ENCODE measurements around the gene ESRRG. TPM values are rescaled to one million over a fixed set of nuclear protein-coding genes. Genes with fewer than 3 reads are reported as not detected.

The ESRRG gene
- total RNA-seq, 4 donors from 2014 or later = 1.9 to 6.8 (median 3.2) TPM; not detected in 1

GRCh38 chr1:216621536-216621935 is 101.7 kb downstream of the ESRRG start:
- Histone ChIP-seq H3K4me1 (no peaks in the 10 kb centered on the region), H3K27ac (no peak overlapping the region), H3K27me3 (no peaks in the 10 kb centered on the region), H3K4me3 (no peak overlapping the region), H3K36me3 (no peaks in the 10 kb centered on the region), H3K9me3 (no peaks in the 10 kb centered on the region)
- ATAC-seq = no peak
- TF ChIP-seq, protein P1, sequence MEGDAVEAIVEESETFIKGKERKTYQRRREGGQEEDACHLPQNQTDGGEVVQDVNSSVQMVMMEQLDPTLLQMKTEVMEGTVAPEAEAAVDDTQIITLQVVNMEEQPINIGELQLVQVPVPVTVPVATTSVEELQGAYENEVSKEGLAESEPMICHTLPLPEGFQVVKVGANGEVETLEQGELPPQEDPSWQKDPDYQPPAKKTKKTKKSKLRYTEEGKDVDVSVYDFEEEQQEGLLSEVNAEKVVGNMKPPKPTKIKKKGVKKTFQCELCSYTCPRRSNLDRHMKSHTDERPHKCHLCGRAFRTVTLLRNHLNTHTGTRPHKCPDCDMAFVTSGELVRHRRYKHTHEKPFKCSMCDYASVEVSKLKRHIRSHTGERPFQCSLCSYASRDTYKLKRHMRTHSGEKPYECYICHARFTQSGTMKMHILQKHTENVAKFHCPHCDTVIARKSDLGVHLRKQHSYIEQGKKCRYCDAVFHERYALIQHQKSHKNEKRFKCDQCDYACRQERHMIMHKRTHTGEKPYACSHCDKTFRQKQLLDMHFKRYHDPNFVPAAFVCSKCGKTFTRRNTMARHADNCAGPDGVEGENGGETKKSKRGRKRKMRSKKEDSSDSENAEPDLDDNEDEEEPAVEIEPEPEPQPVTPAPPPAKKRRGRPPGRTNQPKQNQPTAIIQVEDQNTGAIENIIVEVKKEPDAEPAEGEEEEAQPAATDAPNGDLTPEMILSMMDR (IDR thresholded peaks at IDR 0.05) = no peak
- TF ChIP-seq EP300 (IDR thresholded peaks at IDR 0.05) = no peak
- no peak for TF ChIP-seq POLR2A (IDR thresholded peaks at IDR 0.05)
- TF ChIP-seq POLR2AphosphoS5 (IDR thresholded peaks at IDR 0.05) = no peak

DNA sequence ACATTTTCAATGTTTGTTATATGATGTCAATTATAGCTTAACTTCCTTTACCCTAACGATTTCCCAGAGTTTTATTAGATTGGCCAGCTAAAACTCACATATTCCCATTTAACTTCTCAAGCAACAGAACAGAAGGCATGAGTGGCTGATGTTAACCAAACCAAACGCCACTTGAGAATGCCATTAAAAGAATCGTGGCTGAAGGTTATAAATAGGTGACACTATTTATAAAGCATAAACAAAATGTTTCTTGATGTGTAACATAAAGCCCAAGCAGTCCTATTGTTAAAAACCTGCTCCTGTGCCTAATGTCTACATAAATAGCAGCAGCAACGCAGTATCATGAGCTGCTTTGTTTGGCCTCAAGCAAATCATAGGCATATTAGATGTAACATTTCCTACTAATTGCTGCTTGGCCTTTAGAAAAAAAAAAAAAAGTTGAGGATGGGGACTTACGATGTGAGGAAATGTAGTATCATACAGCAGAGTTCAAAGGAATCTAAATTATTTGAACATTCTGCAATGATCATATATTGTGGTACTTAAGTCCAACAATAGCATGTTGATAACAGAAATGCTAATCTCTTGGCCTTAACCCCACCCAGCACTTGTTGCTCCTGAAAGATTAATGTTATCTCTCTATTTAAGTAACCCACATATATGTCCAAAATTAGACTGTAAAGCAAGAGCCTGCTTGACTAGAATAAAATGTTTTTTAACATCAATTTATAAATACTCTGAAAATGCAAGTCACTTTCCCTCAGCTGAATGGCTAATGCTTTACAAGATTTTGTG is 106.0 kb downstream of the ESRRG start:
- no peak for ATAC-seq
- H3K4me1 ChIP-seq = no peaks in the 10 kb centered on the region
- no peaks in the 10 kb centered on the region for H3K9me3 ChIP-seq
- H3K36me3 ChIP-seq = no peaks in the 10 kb centered on the region
- TF ChIP-seq POLR2A (IDR thresholded peaks at IDR 0.05) = no peak
- TF ChIP-seq, protein P1 (IDR thresholded peaks at IDR 0.05) = no peak
- no peak for TF ChIP-seq EP300 (IDR thresholded peaks at IDR 0.05)
- no peak for TF ChIP-seq POLR2AphosphoS5 (IDR thresholded peaks at IDR 0.05)
- H3K27ac ChIP-seq = no peak overlapping the region
- WGBS, 2 donors (ENCODE audit: low coverage in 1 of 2) = 27 to 37% methylated on average over 5 of the region's 5 CpGs
- H3K27me3 ChIP-seq = no peaks in the 10 kb centered on the region
- H3K4me3 ChIP-seq = no peak overlapping the region

GRCh38 chr1:216616425-216616824 is 106.8 kb downstream of the ESRRG start:
- Histone ChIP-seq H3K36me3 (no peaks in the 10 kb centered on the region), H3K27ac (no peak overlapping the region)

GRCh38 chr1:216614011-216614934 is 109.0 kb downstream of the ESRRG start:
- Histone ChIP-seq H3K4me1 (no peaks in the 10 kb centered on the region), H3K36me3 (no peaks in the 10 kb centered on the region), H3K27ac (no peak overlapping the region), H3K27me3 (no peaks in the 10 kb centered on the region), H3K4me3 (no peak overlapping the region), H3K9me3 (no peaks in the 10 kb centered on the region)
- no peak for ATAC-seq
- WGBS, 2 donors (ENCODE audit: low coverage in 1 of 2) = 82 to 84% methylated on average over 8 to 10 of the region's 12 CpGs
- no peak for TF ChIP-seq EP300 (IDR thresholded peaks at IDR 0.05)
- TF ChIP-seq, protein P1 (IDR thresholded peaks at IDR 0.05) = no peak
- TF ChIP-seq POLR2A (IDR thresholded peaks at IDR 0.05) = no peak

More at GRCh38 chr1:216616425-216616824, 106.8 kb downstream of the ESRRG start:
- Histone ChIP-seq H3K9me3 (no peaks in the 10 kb centered on the region), H3K4me1 (no peaks in the 10 kb centered on the region), H3K4me3 (no peak overlapping the region), H3K27me3 (no peaks in the 10 kb centered on the region)
- WGBS, 2 donors (ENCODE audit: low coverage in 1 of 2) = 66 to 78% methylated on average over 4 of the region's 4 CpGs
- ATAC-seq = no peak
- TF ChIP-seq, protein P1 (IDR thresholded peaks at IDR 0.05) = no peak
- TF ChIP-seq POLR2A (IDR thresholded peaks at IDR 0.05) (no peak), POLR2AphosphoS5 (IDR thresholded peaks at IDR 0.05) (no peak), EP300 (IDR thresholded peaks at IDR 0.05) (no peak)
